Mammary epithelial cell (primary cell): ENCODE measurements around the gene GALNT7.

ENCODE experiments used
- CTCF ChIP-seq, 2 donors: IDR thresholded peaks in 1 of 2; conservative IDR thresholded peaks in 1 of 2; 2 replicates each; pipeline ENCODE4 v1.5.1; 2011 to 2012; ENCODE audit warnings: inconsistent platforms in 2 of 2, low read length in 2 of 2, mild to moderate bottlenecking in 2 of 2, control low read depth in 1 of 2, low read depth in 1 of 2; ENCODE audit not compliant: insufficient read depth in 1 of 2; ENCODE audit errors: extremely low read depth in 1 of 2
- EZH2 ChIP-seq: IDR thresholded peaks from 2 replicates; pipeline ENCODE4 v1.6.1; 2012; ENCODE audit warnings: low read length, inconsistent platforms, borderline replicate concordance

GRCh38 chr4:173138624-173139023 is 30.0 kb upstream of the GALNT7 start:
- TF ChIP-seq CTCF (conservative IDR thresholded peaks at IDR 0.05 in 1 of 2, IDR thresholded peaks at IDR 0.05 in 1 of 2; ENCODE audit: extremely low read depth in 1 of 2, insufficient read depth in 1 of 2, low read depth in 1 of 2, low read length in 2 of 2) = no peak
- TF ChIP-seq EZH2 = no peak
